Dendritic cell treated with granulocyte-macrophage colony-stimulating factor and Interleukin-4, amounts not matched to agents 40 ng/mL and 50 ng/mL, for 4 days (primary cell): Measurements from ENCODE around the gene CBX1.

Source experiments
- H3K27ac Mint-ChIP-seq: one replicate; pipeline ENCODE4 v1.8.0; 2022; ENCODE audit warnings: mild to moderate bottlenecking, mixed read lengths
- H3K27me3 Mint-ChIP-seq: one replicate; pipeline ENCODE4 v1.8.0; 2022; ENCODE audit warnings: mild to moderate bottlenecking, mixed read lengths
- H3K36me3 Mint-ChIP-seq: one replicate; pipeline ENCODE4 v1.8.0; 2022; ENCODE audit warnings: low read depth, mixed read lengths
- H3K4me1 Mint-ChIP-seq: one replicate; pipeline ENCODE4 v1.8.0; 2022; ENCODE audit warnings: low read depth, mixed read lengths
- H3K4me3 Mint-ChIP-seq: one replicate; pipeline ENCODE4 v1.8.0; 2022; ENCODE audit warnings: mild to moderate bottlenecking, moderate library complexity, mixed read lengths
- H3K9me3 Mint-ChIP-seq: one replicate; pipeline ENCODE4 v1.8.0; 2022; ENCODE audit warnings: mixed read lengths
- intact Hi-C: fragments of 100-400 bp; cut with micrococcal nuclease; formaldehyde crosslinking; loops from one replicate; pipeline ENCODE4 v1.15.0; 2022

Gene CBX1

GRCh38 chr17:48028736-48029135 lies 72.5 kb downstream of the CBX1 start:
- Mint-ChIP-seq H3K27ac (no peak overlapping the region), H3K9me3 (no peaks in the 10 kb centered on the region), H3K4me3 (no peak overlapping the region), H3K27me3 (peaks cover 43% of the 10 kb centered on the region), H3K4me1 (peaks cover 34% of the 10 kb centered on the region), H3K36me3 (no peaks in the 10 kb centered on the region)
- intact Hi-C loops = loop anchor here (10.0 kb wide), 2 partner anchors 346 to 586 kb away; partner anchors contain the start of genes HOXB7 and HOXB8

DNA sequence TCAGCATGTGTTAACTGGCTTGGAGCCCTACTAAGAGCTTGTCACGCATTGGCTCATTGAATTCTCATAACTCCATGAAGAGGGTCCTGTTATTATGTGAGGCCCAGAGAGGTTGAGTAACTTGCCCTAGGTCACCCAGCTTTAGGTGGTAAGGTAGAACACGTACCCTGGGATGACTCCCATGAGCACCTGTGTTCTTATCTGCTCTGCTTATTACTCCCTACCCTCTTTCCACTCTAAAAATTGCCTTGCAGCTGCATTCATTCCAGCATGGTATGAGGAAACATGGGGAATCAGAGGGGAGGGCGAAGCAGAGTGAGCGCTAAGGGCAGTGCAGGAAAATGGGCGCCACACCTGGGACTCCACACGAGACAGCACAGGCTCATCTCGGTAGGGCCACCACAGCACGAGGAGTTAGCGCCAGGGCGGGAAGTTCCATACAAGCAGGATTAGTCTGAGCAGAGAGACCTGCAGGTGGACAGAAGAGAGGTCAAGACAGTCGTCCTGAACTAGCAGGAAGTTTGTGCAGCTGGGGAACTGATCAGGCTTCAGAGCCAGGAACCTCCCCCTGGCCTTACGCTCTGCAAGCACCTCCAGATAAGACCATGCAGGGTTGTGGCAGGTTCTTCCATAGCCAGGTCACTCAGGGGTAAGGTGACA lies 73.8 kb downstream of the CBX1 start:
- Mint-ChIP-seq H3K36me3 (no peaks in the 10 kb centered on the region), H3K27me3 (peaks cover 32% of the 10 kb centered on the region), H3K9me3 (no peaks in the 10 kb centered on the region), H3K27ac (peak overlapping the region; percentile 5), H3K4me3 (no peak overlapping the region), H3K4me1 (peaks cover 46% of the 10 kb centered on the region)
- intact Hi-C loops = loop anchor here (10.0 kb wide), 2 partner anchors 347 to 587 kb away; partner anchors contain the start of genes HOXB7 and HOXB8

DNA sequence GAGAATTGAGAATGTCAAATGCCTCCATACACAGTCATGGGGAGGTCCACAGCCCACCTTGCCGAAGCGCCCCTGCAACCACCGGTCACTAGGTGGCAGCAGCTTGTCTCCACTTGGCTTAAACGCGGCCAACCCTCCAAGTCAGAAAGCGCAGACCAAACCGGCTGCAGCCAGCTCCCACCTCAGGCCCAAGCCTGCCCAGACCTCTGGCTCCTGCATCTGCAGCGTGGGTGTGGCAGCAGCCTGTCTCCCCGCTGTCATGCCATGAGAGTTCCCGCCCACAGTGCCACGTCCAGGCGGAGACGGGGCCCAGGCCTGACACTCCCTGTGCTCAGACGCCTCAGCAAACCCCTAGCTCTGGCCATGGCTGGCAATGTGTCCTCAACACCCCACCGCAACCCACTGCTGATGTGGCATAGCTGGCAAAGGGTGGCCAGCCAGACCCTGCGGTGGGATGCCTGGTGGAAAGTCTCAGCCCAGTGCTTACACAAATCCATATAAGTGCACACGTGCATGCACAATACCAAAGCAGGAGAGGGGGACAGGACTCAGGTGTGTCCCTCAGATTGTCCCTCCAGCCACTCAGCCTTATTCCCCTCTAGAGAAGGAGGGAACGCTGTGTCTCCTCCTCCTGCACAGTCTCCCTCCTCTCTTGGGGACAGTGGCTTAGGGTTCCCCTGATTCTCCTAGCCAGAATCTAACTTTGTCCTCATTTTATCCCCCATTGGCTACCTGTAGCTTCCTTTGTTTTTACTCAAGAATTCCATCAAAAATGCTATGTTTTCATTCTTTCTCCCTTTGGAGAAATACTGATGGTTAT lies 74.6 kb downstream of the CBX1 start:
- peaks cover 25% of the 10 kb centered on the region for H3K27me3 Mint-ChIP-seq
- H3K27ac Mint-ChIP-seq = peak overlapping the region; percentile 5
- no peaks in the 10 kb centered on the region for H3K36me3 Mint-ChIP-seq
- peaks cover 51% of the 10 kb centered on the region for H3K4me1 Mint-ChIP-seq
- no peaks in the 10 kb centered on the region for H3K9me3 Mint-ChIP-seq
- intact Hi-C loops = loop anchor here (1.0 to 10.0 kb wide), 4 partner anchors 48 to 588 kb away; partner anchors contain the start of genes HOXB7 and HOXB8
- peak overlapping the region; percentile 11 for H3K4me3 Mint-ChIP-seq

DNA sequence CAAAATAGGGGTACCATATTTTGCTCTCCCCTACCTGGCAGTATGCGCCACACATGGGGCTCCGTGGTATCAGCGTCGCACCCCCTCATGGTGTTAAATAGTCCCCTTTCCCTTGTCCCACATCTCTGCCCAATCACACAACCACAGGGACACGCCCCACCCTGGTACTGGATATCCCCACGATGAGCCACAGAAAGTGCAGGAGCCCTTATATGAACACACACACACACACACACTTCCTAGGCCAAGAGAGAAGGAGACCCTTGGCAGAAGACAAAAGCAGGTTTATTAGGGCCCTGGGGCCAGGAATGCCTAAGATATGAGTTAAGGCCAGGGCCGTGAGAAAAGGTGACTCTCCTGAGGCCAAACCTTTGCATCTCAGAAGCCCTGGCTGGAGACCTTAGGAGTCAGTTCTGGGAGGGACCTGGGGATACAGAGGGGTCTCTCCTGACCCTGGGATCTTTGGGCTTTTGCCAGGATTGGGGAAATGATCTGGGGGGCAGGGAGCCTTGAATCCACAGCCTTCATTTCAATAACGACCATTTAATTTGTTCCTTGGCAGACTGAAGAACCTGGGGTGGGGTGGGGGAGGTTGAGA lies 75.3 kb downstream of the CBX1 start:
- intact Hi-C loops = loop anchor here (1.0 to 10.0 kb wide), 5 partner anchors 22 to 589 kb away; partner anchors contain the start of genes HOXB7, HOXB8 and NFE2L1
- no peaks in the 10 kb centered on the region for H3K36me3 Mint-ChIP-seq
- no peaks in the 10 kb centered on the region for H3K9me3 Mint-ChIP-seq
- peaks cover 52% of the 10 kb centered on the region for H3K4me1 Mint-ChIP-seq
- H3K4me3 Mint-ChIP-seq = peak overlapping the region; percentile 86
- H3K27me3 Mint-ChIP-seq = peaks cover 21% of the 10 kb centered on the region
- peak overlapping the region; percentile 96 for H3K27ac Mint-ChIP-seq

DNA sequence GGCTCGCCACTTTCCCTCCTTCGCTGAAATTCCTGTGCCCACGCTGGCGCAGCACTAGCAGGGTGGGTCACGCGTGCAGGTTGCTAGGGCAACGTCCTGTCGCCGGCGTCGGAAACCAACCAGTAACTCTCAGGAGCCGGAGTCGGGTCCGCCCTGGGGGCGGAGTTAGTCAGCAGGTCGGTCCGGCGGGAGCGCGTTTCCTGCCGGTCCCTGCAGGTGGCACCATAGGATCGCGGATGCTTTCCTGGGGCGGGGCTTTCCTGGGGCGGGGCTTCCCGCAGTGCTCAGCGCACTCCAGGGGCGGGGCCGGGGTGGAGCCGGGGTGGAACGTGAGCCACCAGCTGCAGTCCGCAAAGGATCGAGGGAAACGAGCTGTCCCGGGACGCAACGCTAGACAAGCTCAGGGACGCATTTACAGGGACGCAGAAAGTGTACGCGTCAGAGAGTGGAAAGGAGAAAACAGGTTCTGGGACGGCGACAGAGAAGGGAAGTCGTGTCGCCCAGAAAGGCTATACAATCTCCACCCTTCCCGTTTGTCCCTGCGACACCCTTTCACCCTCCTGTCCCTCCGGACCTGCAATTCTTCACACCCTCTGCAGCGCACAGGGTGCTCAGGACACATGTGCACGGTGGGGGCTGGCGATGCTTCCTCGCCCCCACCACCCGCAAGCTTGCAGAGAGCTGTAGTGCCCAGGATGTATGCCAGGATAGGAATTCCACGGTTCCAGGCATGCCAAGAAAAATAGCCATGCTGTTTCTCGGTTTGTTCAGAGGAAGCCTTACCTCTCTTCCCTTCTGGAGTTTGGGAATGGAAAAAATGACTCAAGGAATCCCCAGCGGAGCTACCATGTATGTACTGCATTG lies 76.0 kb downstream of the CBX1 start:
- intact Hi-C loops = loop anchor here (1.0 to 10.0 kb wide), 3 partner anchors 23 to 590 kb away; partner anchors contain the start of genes HOXB7, HOXB8 and NFE2L1

GRCh38 chr17:48024149-48025039 lies 76.9 kb downstream of the CBX1 start:
- Mint-ChIP-seq H3K36me3 (no peaks in the 10 kb centered on the region), H3K9me3 (no peaks in the 10 kb centered on the region), H3K27ac (peak overlapping the region; percentile 96), H3K4me1 (peaks cover 52% of the 10 kb centered on the region), H3K4me3 (peak overlapping the region; percentile 86), H3K27me3 (peaks cover 15% of the 10 kb centered on the region)
- intact Hi-C loops = loop anchor here (1.0 to 10.0 kb wide), 3 partner anchors 24 to 590 kb away; partner anchors contain the start of genes HOXB7, HOXB8 and NFE2L1

More for the DNA sequence above, 76.0 kb downstream of the CBX1 start:
- H3K27me3 Mint-ChIP-seq = peaks cover 15% of the 10 kb centered on the region
- no peaks in the 10 kb centered on the region for H3K36me3 Mint-ChIP-seq
- H3K4me3 Mint-ChIP-seq = peak overlapping the region; percentile 86
- H3K4me1 Mint-ChIP-seq = peaks cover 52% of the 10 kb centered on the region
- H3K9me3 Mint-ChIP-seq = no peaks in the 10 kb centered on the region
- peak overlapping the region; percentile 96 for H3K27ac Mint-ChIP-seq

- Mint-ChIP-seq H3K36me3 (no peaks in the 10 kb centered on the region), H3K27ac (peak overlapping the region; percentile 96), H3K4me1 (peaks cover 52% of the 10 kb centered on the region), H3K4me3 (peak overlapping the region; percentile 86), H3K27me3 (peaks cover 11% of the 10 kb centered on the region), H3K9me3 (no peaks in the 10 kb centered on the region)
- intact Hi-C loops = loop anchor here (10.0 kb wide), 2 partner anchors 351 to 591 kb away; partner anchors contain the start of genes HOXB7 and HOXB8
Observed at GRCh38 chr17:48023400-48024148, 77.7 kb downstream of the CBX1 start.

DNA sequence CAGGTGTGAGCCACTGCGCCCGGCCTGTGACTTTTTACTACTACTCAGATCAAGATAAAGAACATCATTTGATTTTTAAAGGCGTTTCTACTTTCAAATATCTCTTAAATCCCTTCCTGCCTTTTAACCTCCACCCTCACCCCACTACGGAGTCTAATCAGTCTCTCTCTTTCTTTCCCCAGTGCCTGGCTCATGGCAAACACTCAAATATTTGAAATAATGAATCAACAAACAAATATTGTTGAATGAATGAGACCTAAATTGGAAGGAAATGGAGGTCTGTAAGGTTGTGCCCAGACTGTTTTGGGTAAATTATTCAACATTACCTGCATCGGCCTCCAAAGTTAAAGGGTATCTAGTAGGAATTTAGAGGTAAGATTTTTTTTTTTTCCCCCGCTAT lies 78.4 kb downstream of the CBX1 start:
- intact Hi-C loops = loop anchor here (10.0 kb wide), 2 partner anchors 352 to 592 kb away; partner anchors contain the start of genes HOXB7 and HOXB8
- peak overlapping the region; percentile 96 for H3K27ac Mint-ChIP-seq
- H3K4me3 Mint-ChIP-seq = no peak overlapping the region

GRCh38 chr17:48021934-48022333 lies 79.3 kb downstream of the CBX1 start:
- Mint-ChIP-seq H3K27me3 (peaks cover 5% of the 10 kb centered on the region), H3K27ac (no peak overlapping the region), H3K4me1 (peaks cover 59% of the 10 kb centered on the region), H3K9me3 (no peaks in the 10 kb centered on the region), H3K36me3 (no peaks in the 10 kb centered on the region), H3K4me3 (no peak overlapping the region)
- intact Hi-C loops = loop anchor here (10.0 kb wide), 2 partner anchors 353 to 593 kb away; partner anchors contain the start of genes HOXB7 and HOXB8

More for the DNA sequence above, 78.4 kb downstream of the CBX1 start:
- Mint-ChIP-seq H3K4me1 (peaks cover 57% of the 10 kb centered on the region), H3K36me3 (no peaks in the 10 kb centered on the region), H3K9me3 (no peaks in the 10 kb centered on the region), H3K27me3 (peaks cover 9% of the 10 kb centered on the region)
